A549 (cell line): ENCODE data around the gene PLEKHN1.

Experiments used
- FOSB ChIP-seq: fragments of 250-450 bp; sonication (Bioruptor Pico); IDR thresholded peaks from 2 replicates; pipeline ENCODE4 v1.5.0; 2020; ENCODE audit warnings: mild to moderate bottlenecking, moderate library complexity
- JUNB ChIP-seq: fragments of >200 bp; sonication (Bioruptor Twin); formaldehyde crosslinking; IDR thresholded peaks from 2 replicates; pipeline ENCODE4 v1.6.1; 2016
- MYC ChIP-seq: IDR thresholded peaks from 2 replicates; pipeline ENCODE4 v1.6.1; 2012; ENCODE audit warnings: mild to moderate bottlenecking, inconsistent platforms, low read length, improper control_type of control experiment, borderline replicate concordance
- POLR2A ChIP-seq: IDR thresholded peaks from 2 replicates; pipeline ENCODE4 v1.6.1; 2012; ENCODE audit warnings: mild to moderate bottlenecking, low read length
- SREBF2 ChIP-seq: fragments of 450-650 bp; IDR thresholded peaks from 2 replicates; pipeline ENCODE4 v1.6.1; 2014; ENCODE audit warnings: mild to moderate bottlenecking, moderate library complexity
- TP53 ChIP-seq: fragments of 250-450 bp; sonication (Bioruptor Pico); IDR thresholded peaks from 2 replicates; pipeline ENCODE4 v1.5.0; 2021; ENCODE audit warnings: mild to moderate bottlenecking, moderate library complexity
- TF ChIP-seq, protein P1 (sequence below): fragments of 150-350 bp; IDR thresholded peaks from 2 replicates; pipeline ENCODE4 v1.6.1; 2014; ENCODE audit warnings: low read depth, mild to moderate bottlenecking, low read length
- TF ChIP-seq, protein P2 (sequence below): fragments of >200 bp; sonication (Bioruptor Twin); formaldehyde crosslinking; IDR thresholded peaks from 3 replicates; pipeline ENCODE4 v1.5.1; 2016
- TF ChIP-seq, protein P3 (sequence below): fragments of 200-600 bp; sonication (generic); IDR thresholded peaks from 2 replicates; pipeline ENCODE4 v1.6.1; 2016; ENCODE audit warnings: antibody characterized with exemption, mild to moderate bottlenecking, moderate library complexity

DNA sequence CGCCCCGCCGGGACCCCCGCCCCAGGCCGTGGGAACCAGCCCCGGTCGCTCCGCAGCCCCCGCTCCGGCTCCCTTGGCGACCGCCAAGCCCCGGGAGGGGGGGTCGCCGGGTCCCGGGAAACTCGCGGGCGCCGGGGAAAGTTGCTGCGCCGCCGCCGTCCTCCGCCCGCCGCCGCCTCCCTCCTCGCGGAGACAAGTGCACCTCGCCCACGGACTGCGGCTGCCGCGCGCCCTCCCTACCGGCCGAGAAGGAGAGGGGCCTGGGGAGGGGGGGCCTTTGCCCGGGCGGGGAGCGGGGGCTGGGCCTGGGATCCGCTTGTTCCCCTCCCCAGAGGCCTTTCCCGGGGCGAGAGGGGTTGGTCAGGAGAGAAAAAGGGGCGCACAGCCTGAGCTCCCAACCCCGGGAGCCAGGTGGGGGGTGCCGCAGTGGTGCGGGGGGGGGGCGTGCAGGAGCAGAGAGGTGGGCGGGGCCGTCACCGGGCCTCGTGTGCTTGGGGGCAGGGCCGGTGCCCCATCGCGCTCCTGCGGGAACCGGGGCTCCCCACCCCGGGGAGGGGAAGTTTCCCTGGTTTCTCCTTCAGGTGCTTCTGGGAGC, 54.2 kb downstream of the PLEKHN1 start:
- TF ChIP-seq FOSB (no peak), MYC (peak; percentile 27; the same call in 1 of the 2 replicates), SREBF2 (no peak), POLR2A (no peak), JUNB (no peak), TP53 (CRISPR knock-in tag) (no peak)
- TF ChIP-seq, protein P1, sequence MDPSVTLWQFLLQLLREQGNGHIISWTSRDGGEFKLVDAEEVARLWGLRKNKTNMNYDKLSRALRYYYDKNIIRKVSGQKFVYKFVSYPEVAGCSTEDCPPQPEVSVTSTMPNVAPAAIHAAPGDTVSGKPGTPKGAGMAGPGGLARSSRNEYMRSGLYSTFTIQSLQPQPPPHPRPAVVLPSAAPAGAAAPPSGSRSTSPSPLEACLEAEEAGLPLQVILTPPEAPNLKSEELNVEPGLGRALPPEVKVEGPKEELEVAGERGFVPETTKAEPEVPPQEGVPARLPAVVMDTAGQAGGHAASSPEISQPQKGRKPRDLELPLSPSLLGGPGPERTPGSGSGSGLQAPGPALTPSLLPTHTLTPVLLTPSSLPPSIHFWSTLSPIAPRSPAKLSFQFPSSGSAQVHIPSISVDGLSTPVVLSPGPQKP = no peak
- TF ChIP-seq, protein P2, sequence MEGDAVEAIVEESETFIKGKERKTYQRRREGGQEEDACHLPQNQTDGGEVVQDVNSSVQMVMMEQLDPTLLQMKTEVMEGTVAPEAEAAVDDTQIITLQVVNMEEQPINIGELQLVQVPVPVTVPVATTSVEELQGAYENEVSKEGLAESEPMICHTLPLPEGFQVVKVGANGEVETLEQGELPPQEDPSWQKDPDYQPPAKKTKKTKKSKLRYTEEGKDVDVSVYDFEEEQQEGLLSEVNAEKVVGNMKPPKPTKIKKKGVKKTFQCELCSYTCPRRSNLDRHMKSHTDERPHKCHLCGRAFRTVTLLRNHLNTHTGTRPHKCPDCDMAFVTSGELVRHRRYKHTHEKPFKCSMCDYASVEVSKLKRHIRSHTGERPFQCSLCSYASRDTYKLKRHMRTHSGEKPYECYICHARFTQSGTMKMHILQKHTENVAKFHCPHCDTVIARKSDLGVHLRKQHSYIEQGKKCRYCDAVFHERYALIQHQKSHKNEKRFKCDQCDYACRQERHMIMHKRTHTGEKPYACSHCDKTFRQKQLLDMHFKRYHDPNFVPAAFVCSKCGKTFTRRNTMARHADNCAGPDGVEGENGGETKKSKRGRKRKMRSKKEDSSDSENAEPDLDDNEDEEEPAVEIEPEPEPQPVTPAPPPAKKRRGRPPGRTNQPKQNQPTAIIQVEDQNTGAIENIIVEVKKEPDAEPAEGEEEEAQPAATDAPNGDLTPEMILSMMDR = no peak
- TF ChIP-seq, protein P3, sequence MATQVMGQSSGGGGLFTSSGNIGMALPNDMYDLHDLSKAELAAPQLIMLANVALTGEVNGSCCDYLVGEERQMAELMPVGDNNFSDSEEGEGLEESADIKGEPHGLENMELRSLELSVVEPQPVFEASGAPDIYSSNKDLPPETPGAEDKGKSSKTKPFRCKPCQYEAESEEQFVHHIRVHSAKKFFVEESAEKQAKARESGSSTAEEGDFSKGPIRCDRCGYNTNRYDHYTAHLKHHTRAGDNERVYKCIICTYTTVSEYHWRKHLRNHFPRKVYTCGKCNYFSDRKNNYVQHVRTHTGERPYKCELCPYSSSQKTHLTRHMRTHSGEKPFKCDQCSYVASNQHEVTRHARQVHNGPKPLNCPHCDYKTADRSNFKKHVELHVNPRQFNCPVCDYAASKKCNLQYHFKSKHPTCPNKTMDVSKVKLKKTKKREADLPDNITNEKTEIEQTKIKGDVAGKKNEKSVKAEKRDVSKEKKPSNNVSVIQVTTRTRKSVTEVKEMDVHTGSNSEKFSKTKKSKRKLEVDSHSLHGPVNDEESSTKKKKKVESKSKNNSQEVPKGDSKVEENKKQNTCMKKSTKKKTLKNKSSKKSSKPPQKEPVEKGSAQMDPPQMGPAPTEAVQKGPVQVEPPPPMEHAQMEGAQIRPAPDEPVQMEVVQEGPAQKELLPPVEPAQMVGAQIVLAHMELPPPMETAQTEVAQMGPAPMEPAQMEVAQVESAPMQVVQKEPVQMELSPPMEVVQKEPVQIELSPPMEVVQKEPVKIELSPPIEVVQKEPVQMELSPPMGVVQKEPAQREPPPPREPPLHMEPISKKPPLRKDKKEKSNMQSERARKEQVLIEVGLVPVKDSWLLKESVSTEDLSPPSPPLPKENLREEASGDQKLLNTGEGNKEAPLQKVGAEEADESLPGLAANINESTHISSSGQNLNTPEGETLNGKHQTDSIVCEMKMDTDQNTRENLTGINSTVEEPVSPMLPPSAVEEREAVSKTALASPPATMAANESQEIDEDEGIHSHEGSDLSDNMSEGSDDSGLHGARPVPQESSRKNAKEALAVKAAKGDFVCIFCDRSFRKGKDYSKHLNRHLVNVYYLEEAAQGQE = no peak
